GM12878 (cell line): ENCODE results near the gene DNAH9. TPM values are rescaled to one million over a fixed set of nuclear protein-coding genes. Genes with fewer than 3 reads are reported as not detected.

ENCODE experiments used
- ATAC-seq: fragments of 200-7000 bp; cut with Tn5 transposase; 3 replicates; pipeline ENCODE4 v1.9.1; 2020; ENCODE audit warnings: mild to moderate bottlenecking, moderate library complexity
- BruUV-seq: library from RNA; stranded (reverse); fragments of 400-500 nt; replicated peaks from 2 replicates; lab custom pipeline; 2021; lab: Mats Ljungman, UMichigan
- CTCF ChIA-PET: fragments of 300-600 bp; sonication (Branson Sonifier 250); formaldehyde crosslinking; extraction: SDS; loops from one replicate; lab custom pipeline; 2021; ENCODE audit warnings: inconsistent platforms; lab: Yijun Ruan, JAX
- POLR2A ChIA-PET: fragments of 350-600 bp; formaldehyde crosslinking; extraction: SDS; loops from one replicate; lab custom pipeline; 2021; ENCODE audit warnings: inconsistent platforms; lab: Charles Lee
- RAD21 ChIA-PET: fragments of 300-600 bp; sonication (Branson Sonifier 250); formaldehyde crosslinking; loops from one replicate; lab custom pipeline; 2023; ENCODE audit warnings: antibody characterized with exemption; ENCODE audit not compliant: unreplicated experiment; lab: Charles Lee
- SMC1A ChIA-PET: fragments of 300-600 bp; sonication (Branson Sonifier 250); formaldehyde crosslinking; loops from one replicate; lab custom pipeline; 2023; ENCODE audit not compliant: unreplicated experiment, uncharacterized antibody; lab: Charles Lee
- DNase-seq: peaks from one replicate; pipeline ENCODE4 v3.0.0-alpha.2; 2011; ENCODE audit warnings: low read depth, low spot score
- FAIRE-seq: peaks from 3 replicates; lab custom pipeline; 2011; peaks lifted over from hg19 to GRCh38; lab: Jason Lieb, UNC
- H2AFZ ChIP-seq: 2 replicates; pipeline ENCODE4 v1.6.0; 2011; ENCODE audit warnings: low read depth, low read length, control low read depth; ENCODE audit not compliant: control insufficient read depth
- H3K27ac ChIP-seq: 2 replicates; pipeline ENCODE4 v1.5.1; 2011; ENCODE audit warnings: control low read depth; ENCODE audit not compliant: control insufficient read depth, insufficient read depth
- H3K27me3 ChIP-seq, 2 experiments: replicated peaks in 1 of 2; 2 replicates each; pipeline versions ENCODE4 v1.6.0 to v1.6.1; 2011; ENCODE audit warnings: low read length in 1 of 2; ENCODE audit not compliant: control insufficient read depth in 2 of 2, insufficient read depth in 2 of 2
- H3K36me3 ChIP-seq, 2 experiments: 2 replicates each; pipeline ENCODE4 v1.5.1; 2011; ENCODE audit warnings: low read length in 1 of 2; ENCODE audit not compliant: control insufficient read depth in 2 of 2, insufficient read depth in 2 of 2
- H3K4me1 ChIP-seq: 2 replicates; pipeline ENCODE4 v1.6.1; 2011; ENCODE audit warnings: mild to moderate bottlenecking, low read length, moderate library complexity, mixed read lengths; ENCODE audit not compliant: control insufficient read depth, insufficient read depth
- H3K4me2 ChIP-seq: 2 replicates; pipeline ENCODE4 v1.6.0; 2011; ENCODE audit warnings: control low read depth; ENCODE audit not compliant: control insufficient read depth, insufficient read depth
- H3K4me3 ChIP-seq: fragments of 200-600 bp; sonication (generic); 2 replicates; pipeline ENCODE4 v1.5.1; 2016
- H3K79me2 ChIP-seq: 2 replicates; pipeline ENCODE4 v1.6.0; 2011; ENCODE audit warnings: low read length; ENCODE audit not compliant: control insufficient read depth, insufficient read depth
- H3K9ac ChIP-seq: 2 replicates; pipeline ENCODE4 v1.8.0; 2011; ENCODE audit warnings: low read length, control low read depth, mixed read lengths; ENCODE audit not compliant: control insufficient read depth, insufficient read depth
- H3K9me3 ChIP-seq: replicated peaks from 3 replicates; pipeline ENCODE4 v1.5.1; 2011; ENCODE audit warnings: mild to moderate bottlenecking, low read length; ENCODE audit not compliant: control insufficient read depth, insufficient read depth
- H4K20me1 ChIP-seq: 2 replicates; pipeline ENCODE4 v1.6.0; 2011; ENCODE audit not compliant: control insufficient read depth, insufficient read depth
- BHLHE40 ChIP-seq, 2 experiments: fragments of 450-650 bp in 1 of 2; IDR thresholded peaks; 2 replicates each; pipeline ENCODE4 v1.6.1; 2011 to 2017; ENCODE audit warnings: low read depth in 2 of 2, borderline replicate concordance in 1 of 2, improper control_type of control experiment in 1 of 2, low read length in 1 of 2, mild to moderate bottlenecking in 1 of 2
- CEBPZ ChIP-seq: fragments of 150-350 bp; IDR thresholded peaks from 2 replicates; pipeline ENCODE4 v1.6.1; 2016; ENCODE audit warnings: low read depth, low read length
- CTCF ChIP-seq, 3 experiments: IDR thresholded peaks in 2 of 3; conservative IDR thresholded peaks in 1 of 3; 2 replicates each; pipeline ENCODE4 v1.5.1; 2011; ENCODE audit warnings: low read depth in 3 of 3, low read length in 3 of 3, mild to moderate bottlenecking in 3 of 3, control low read depth in 2 of 3, moderate library complexity in 2 of 3, inconsistent platforms in 1 of 3, mixed read lengths in 1 of 3; ENCODE audit not compliant: control insufficient read depth in 2 of 3, insufficient read depth in 1 of 3; ENCODE audit errors: extremely low read depth in 1 of 3
- IRF5 ChIP-seq: fragments of 450-650 bp; IDR thresholded peaks from 2 replicates; pipeline ENCODE4 v1.6.1; 2017; ENCODE audit warnings: borderline replicate concordance
- RAD51 ChIP-seq: fragments of 450-650 bp; IDR thresholded peaks from 2 replicates; pipeline ENCODE4 v1.6.1; 2016; ENCODE audit warnings: moderate library complexity, mild to moderate bottlenecking, inconsistent platforms
- SP1 ChIP-seq: IDR thresholded peaks from one replicate; pipeline ENCODE4 v1.6.1; 2011; ENCODE audit warnings: low read depth, low read length
- STAT1 ChIP-seq: fragments of 450-650 bp; conservative IDR thresholded peaks from 2 replicates; pipeline ENCODE4 v1.6.1; 2014; ENCODE audit warnings: antibody characterized with exemption, mild to moderate bottlenecking
- WGBS: methylation state at CpG from one replicate; pipeline ENCODE4 v1.1.6; 2016; ENCODE audit warnings: low lambda C conversion rate; ENCODE audit not compliant: insufficient replicate concordance, insufficient coverage; ENCODE audit errors: missing lambda C conversion rate; 5-methylcytosine and 5-hydroxymethylcytosine counted together
- in situ Hi-C: fragments of 300-500 bp; cut with MboI; formaldehyde crosslinking; loops from 9 replicates; pipeline ENCODE4 v1.14.3; 2018; ENCODE audit warnings: mixed read lengths
- intact Hi-C: fragments of 100-400 bp; cut with micrococcal nuclease; formaldehyde crosslinking; loops from one replicate; pipeline ENCODE4 v1.14.2; 2022; ENCODE audit not compliant: unreplicated experiment
- polyA plus RNA-seq, 11 experiments: library from polyadenylated mRNA; depleted of rRNA in 4 of 11; unstranded in 6 of 11; stranded (reverse) in 5 of 11; fragments of >200 nt; fragmentation: Nextera tagmentation in 4 of 11; fragmentation: Illumina TruSeq in 1 of 11; extraction: Ambion mirVana in 4 of 11; extraction: Trizol in 1 of 11; gene quantifications; 1 replicate in 1 of 11; 2 replicates in 10 of 11; pipeline versions ENCODE4 v1.2.1 to v1.2.3, GENCODE V29; 2011 to 2016; ENCODE audit warnings: inconsistent platforms in 2 of 11, missing spikeins in 2 of 11, low read depth in 1 of 11
- total RNA-seq, 4 experiments: library from RNA; depleted of rRNA in 3 of 4; stranded (reverse); fragments of >200 nt in 3 of 4; fragmentation: Illumina TruSeq in 1 of 4; extraction: Trizol in 1 of 4; gene quantifications; 2 replicates each; pipeline versions ENCODE4 v1.2.1 to v1.2.3, GENCODE V29; 2013 to 2021

The DNAH9 gene
- total and polyA plus RNA-seq, 10 of the 15 experiments (the other 5 are each of a cell fraction or from before 2014, with no cell fraction given): 0.10 to 0.40 (median 0.19) TPM; not detected in 7

- no peak overlapping the region for H3K4me3 ChIP-seq
- FAIRE-seq: no peak
- ChIA-PET CTCF (interaction anchor here (1.2 kb wide), 1 partner anchor 14 kb away, joined by 4 read pairs; no protein-coding TSS in a partner anchor), SMC1A (no interaction called here), POLR2A (interaction anchor here (0.6 kb wide), 1 partner anchor 1304 kb away, joined by 7 read pairs; no protein-coding TSS in a partner anchor), RAD21 (interaction anchor here (1.7 kb wide), 1 partner anchor 21 kb away, joined by 6 read pairs; the partner anchor contains the start of gene MAP2K4)
- intact Hi-C loops (no loop called here), in situ Hi-C loops (loop anchor here (10.0 kb wide), 1 partner anchor 1015 kb away; the partner anchor contains the start of gene ELAC2)
- H3K9ac ChIP-seq: no peak overlapping the region
- H3K27me3 ChIP-seq: no peaks in the 10 kb centered on the region
- no peak overlapping the region for H3K27ac ChIP-seq
- 81% methylated on average over 5 of the region's 5 CpGs for WGBS
- no peak for DNase-seq
- no peak overlapping the region for H2AFZ ChIP-seq
- no peaks in the 10 kb centered on the region for H3K79me2 ChIP-seq
- TF ChIP-seq RAD51 (no peak), STAT1 (no peak), IRF5 (no peak), SP1 (no peak), CEBPZ (no peak), CTCF (IDR thresholded peaks at IDR 0.05 in 2 of 3, conservative IDR thresholded peaks at IDR 0.05 in 1 of 3; ENCODE audit: control insufficient read depth in 2 of 3, extremely low read depth in 1 of 3, insufficient read depth in 1 of 3, low read depth in 3 of 3, low read length in 3 of 3) (no peak), BHLHE40 (IDR thresholded peaks at IDR 0.05; ENCODE audit: borderline replicate concordance in 1 of 2, low read depth in 2 of 2, low read length in 1 of 2) (no peak)
- BruUV-seq: no TSS peak
- H3K4me2 ChIP-seq: no peak overlapping the region
- H3K9me3 ChIP-seq: no peaks in the 10 kb centered on the region
- H4K20me1 ChIP-seq: no peaks in the 10 kb centered on the region
- H3K36me3 ChIP-seq: no peaks in the 10 kb centered on the region
- H3K4me1 ChIP-seq: peaks cover 3% of the 10 kb centered on the region; the same call in 1 of the 2 replicates
- ATAC-seq: no peak
Measured at GRCh38 chr17:11999696-12000095, 401.4 kb downstream of the DNAH9 start.
